ENCODE results near the gene FGF21.

Gene FGF21

GRCh38 chr19:48719263-48720171, 35.8 kb upstream of the FGF21 start, which contains the start of gene MAMSTR:
Gene MAMSTR (minus strand): TSS chr19:48719725. CDS start chr19:48719031, 694 bp downstream.
- H3K4me3 ChIP-seq (ENCODE audit: low read length) = peak within 1 kb of the TSS; percentile 58
- H3K9me3 ChIP-seq (ENCODE audit: low read length) = no peaks in the 10 kb centered on the region
- no peaks in the 10 kb centered on the region for H3K27me3 ChIP-seq (ENCODE audit: insufficient read depth, low read length)

GRCh38 chr19:48720251-48720612, 35.1 kb upstream of the FGF21 start:
- Histone ChIP-seq H3K36me3 (ENCODE audit: insufficient read depth, low read length) (no peaks in the 10 kb centered on the region), H2AFZ (ENCODE audit: low read depth, low read length) (no peak overlapping the region), H3K4me3 (ENCODE audit: low read length) (peak overlapping the region; percentile 58), H3K4me1 (ENCODE audit: insufficient read depth, low read length) (peaks cover 26% of the 10 kb centered on the region), H3K9me3 (ENCODE audit: low read length) (no peaks in the 10 kb centered on the region), H3K27me3 (ENCODE audit: insufficient read depth, low read length) (no peaks in the 10 kb centered on the region)

More at GRCh38 chr19:48719263-48720171, 35.8 kb upstream of the FGF21 start, which contains the start of gene MAMSTR:
- peaks cover 27% of the 10 kb centered on the region for H3K4me1 ChIP-seq (ENCODE audit: insufficient read depth, low read length)
- peak within 1 kb of the TSS; percentile 44 for H2AFZ ChIP-seq (ENCODE audit: low read depth, low read length)
- no peaks in the 10 kb centered on the region for H3K36me3 ChIP-seq (ENCODE audit: insufficient read depth, low read length)

- Histone ChIP-seq H3K27me3 (ENCODE audit: insufficient read depth, low read length) (no peaks in the 10 kb centered on the region), H3K9me3 (ENCODE audit: low read length) (no peaks in the 10 kb centered on the region), H2AFZ (ENCODE audit: low read depth, low read length) (peak overlapping the region; percentile 36), H3K36me3 (ENCODE audit: insufficient read depth, low read length) (no peaks in the 10 kb centered on the region), H3K4me1 (ENCODE audit: insufficient read depth, low read length) (peaks cover 30% of the 10 kb centered on the region), H3K4me3 (ENCODE audit: low read length) (peak overlapping the region; percentile 58)
Measured at GRCh38 chr19:48720613-48721296, 34.6 kb upstream of the FGF21 start.

GRCh38 chr19:48722196-48722708, 33.1 kb upstream of the FGF21 start:
- no peaks in the 10 kb centered on the region for H3K36me3 ChIP-seq (ENCODE audit: insufficient read depth, low read length)
- no peak overlapping the region for H3K4me3 ChIP-seq (ENCODE audit: low read length)
- H3K27me3 ChIP-seq (ENCODE audit: insufficient read depth, low read length) = no peaks in the 10 kb centered on the region

GRCh38 chr19:48724796-48725753, 30.2 kb upstream of the FGF21 start:
- Histone ChIP-seq H3K9me3 (ENCODE audit: low read length) (no peaks in the 10 kb centered on the region), H3K27me3 (ENCODE audit: insufficient read depth, low read length) (no peaks in the 10 kb centered on the region), H3K4me3 (ENCODE audit: low read length) (no peak overlapping the region), H3K36me3 (ENCODE audit: insufficient read depth, low read length) (no peaks in the 10 kb centered on the region), H2AFZ (ENCODE audit: low read depth, low read length) (peak overlapping the region; percentile 78), H3K4me1 (ENCODE audit: insufficient read depth, low read length) (peaks cover 11% of the 10 kb centered on the region)

More at GRCh38 chr19:48722196-48722708, 33.1 kb upstream of the FGF21 start:
- H3K9me3 ChIP-seq (ENCODE audit: low read length) = no peaks in the 10 kb centered on the region
- peaks cover 27% of the 10 kb centered on the region for H3K4me1 ChIP-seq (ENCODE audit: insufficient read depth, low read length)
- H2AFZ ChIP-seq (ENCODE audit: low read depth, low read length) = no peak overlapping the region

GRCh38 chr19:48726556-48726955, 28.8 kb upstream of the FGF21 start:
- Histone ChIP-seq H3K36me3 (ENCODE audit: insufficient read depth, low read length) (no peaks in the 10 kb centered on the region), H3K9me3 (ENCODE audit: low read length) (no peaks in the 10 kb centered on the region), H3K4me3 (ENCODE audit: low read length) (no peak overlapping the region), H3K4me1 (ENCODE audit: insufficient read depth, low read length) (peaks cover 9% of the 10 kb centered on the region), H3K27me3 (ENCODE audit: insufficient read depth, low read length) (no peaks in the 10 kb centered on the region), H2AFZ (ENCODE audit: low read depth, low read length) (no peak overlapping the region)

GRCh38 chr19:48728911-48729664, 26.2 kb upstream of the FGF21 start:
- H3K4me1 ChIP-seq (ENCODE audit: insufficient read depth, low read length) = peaks cover 9% of the 10 kb centered on the region
- no peaks in the 10 kb centered on the region for H3K36me3 ChIP-seq (ENCODE audit: insufficient read depth, low read length)
- H2AFZ ChIP-seq (ENCODE audit: low read depth, low read length) = no peak overlapping the region
- H3K4me3 ChIP-seq (ENCODE audit: low read length) = no peak overlapping the region
- no peaks in the 10 kb centered on the region for H3K9me3 ChIP-seq (ENCODE audit: low read length)
- no peaks in the 10 kb centered on the region for H3K27me3 ChIP-seq (ENCODE audit: insufficient read depth, low read length)

- Histone ChIP-seq H3K4me3 (ENCODE audit: low read length) (no peak overlapping the region), H2AFZ (ENCODE audit: low read depth, low read length) (no peak overlapping the region), H3K27me3 (ENCODE audit: insufficient read depth, low read length) (no peaks in the 10 kb centered on the region), H3K4me1 (ENCODE audit: insufficient read depth, low read length) (no peaks in the 10 kb centered on the region), H3K36me3 (ENCODE audit: insufficient read depth, low read length) (no peaks in the 10 kb centered on the region), H3K9me3 (ENCODE audit: low read length) (no peaks in the 10 kb centered on the region)
Measured at GRCh38 chr19:48731452-48731851, 23.9 kb upstream of the FGF21 start.

GRCh38 chr19:48734625-48735024, 20.7 kb upstream of the FGF21 start:
- peaks cover 5% of the 10 kb centered on the region for H3K4me1 ChIP-seq (ENCODE audit: insufficient read depth, low read length)
- peaks cover under 1% of the 10 kb centered on the region for H3K27me3 ChIP-seq (ENCODE audit: insufficient read depth, low read length)
- H3K9me3 ChIP-seq (ENCODE audit: low read length) = no peaks in the 10 kb centered on the region
- no peak overlapping the region for H2AFZ ChIP-seq (ENCODE audit: low read depth, low read length)
- no peaks in the 10 kb centered on the region for H3K36me3 ChIP-seq (ENCODE audit: insufficient read depth, low read length)
- H3K4me3 ChIP-seq (ENCODE audit: low read length) = no peak overlapping the region

GRCh38 chr19:48735031-48735615, 20.2 kb upstream of the FGF21 start:
- Histone ChIP-seq H3K9me3 (ENCODE audit: low read length) (no peaks in the 10 kb centered on the region), H3K27me3 (ENCODE audit: insufficient read depth, low read length) (peaks cover 5% of the 10 kb centered on the region), H3K4me3 (ENCODE audit: low read length) (no peak overlapping the region), H3K36me3 (ENCODE audit: insufficient read depth, low read length) (no peaks in the 10 kb centered on the region), H2AFZ (ENCODE audit: low read depth, low read length) (no peak overlapping the region), H3K4me1 (ENCODE audit: insufficient read depth, low read length) (peaks cover 5% of the 10 kb centered on the region)

- Histone ChIP-seq H3K27me3 (ENCODE audit: insufficient read depth, low read length) (peaks cover 14% of the 10 kb centered on the region), H3K4me3 (ENCODE audit: low read length) (no peak overlapping the region), H3K9me3 (ENCODE audit: low read length) (peaks cover 5% of the 10 kb centered on the region), H3K4me1 (ENCODE audit: insufficient read depth, low read length) (peaks cover 5% of the 10 kb centered on the region), H3K36me3 (ENCODE audit: insufficient read depth, low read length) (no peaks in the 10 kb centered on the region), H2AFZ (ENCODE audit: low read depth, low read length) (no peak overlapping the region)
Measured at GRCh38 chr19:48737360-48737998, 17.8 kb upstream of the FGF21 start.

Measured in neuron (in vitro differentiated cells).